DOHH2 (cell line): ENCODE results near the gene GATAD2A.

Experiments used
- H3F3A ChIP-seq: fragments of 200-600 bp; sonication (generic), shearing (Covaris generic); 2 replicates; pipeline ENCODE4 v1.6.0; 2016; ENCODE audit warnings: antibody characterized with exemption, mild to moderate bottlenecking; ENCODE audit not compliant: control insufficient read depth, insufficient read depth
- H3K27ac ChIP-seq: fragments of 200-600 bp; sonication (generic); 2 replicates; pipeline ENCODE4 v1.5.1; 2014; ENCODE audit warnings: low read depth, mild to moderate bottlenecking, low read length, moderate library complexity
- H3K27me3 ChIP-seq: fragments of 200-600 bp; sonication (generic); 2 replicates; pipeline ENCODE4 v1.6.1; 2014; ENCODE audit warnings: mild to moderate bottlenecking, low read length, mixed read lengths; ENCODE audit not compliant: control insufficient read depth
- H3K36me3 ChIP-seq: fragments of 200-600 bp; sonication (generic); 2 replicates; pipeline ENCODE4 v1.6.1; 2014; ENCODE audit warnings: mild to moderate bottlenecking, low read length, moderate library complexity, mixed read lengths; ENCODE audit not compliant: control insufficient read depth
- H3K4me1 ChIP-seq: fragments of 200-600 bp; sonication (generic); 2 replicates; pipeline ENCODE4 v1.6.1; 2014; ENCODE audit warnings: mild to moderate bottlenecking, low read length, mixed read lengths; ENCODE audit not compliant: control insufficient read depth
- H3K4me2 ChIP-seq: fragments of 200-600 bp; sonication (generic); 2 replicates; pipeline ENCODE4 v1.6.0; 2014; ENCODE audit warnings: mild to moderate bottlenecking, low read length, moderate library complexity
- H3K4me3 ChIP-seq: fragments of 200-600 bp; sonication (generic); 2 replicates; pipeline ENCODE4 v1.5.1; 2014; ENCODE audit warnings: mild to moderate bottlenecking, low read length, mixed read lengths
- H3K79me2 ChIP-seq: fragments of 200-600 bp; sonication (generic); 2 replicates; pipeline ENCODE4 v1.6.1; 2014; ENCODE audit warnings: mild to moderate bottlenecking, low read length, mixed read lengths; ENCODE audit not compliant: control insufficient read depth
- H3K9me2 ChIP-seq: fragments of 200-600 bp; sonication (generic); replicated peaks from 2 replicates; pipeline ENCODE4 v1.6.1; 2014; ENCODE audit warnings: mild to moderate bottlenecking, low read length, mixed read lengths; ENCODE audit not compliant: control insufficient read depth
- H3K9me3 ChIP-seq: fragments of 200-600 bp; sonication (generic); 2 replicates; pipeline ENCODE4 v1.6.1; 2014; ENCODE audit warnings: antibody characterized with exemption, low read length, mixed read lengths; ENCODE audit not compliant: control insufficient read depth, insufficient read depth
- H4K20me1 ChIP-seq: fragments of 200-600 bp; sonication (generic); 2 replicates; pipeline ENCODE4 v1.6.0; 2014; ENCODE audit warnings: low read depth, mild to moderate bottlenecking, antibody characterized with exemption, low read length, moderate library complexity; ENCODE audit not compliant: control insufficient read depth, insufficient read depth
- EZH2phosphoT487 ChIP-seq: fragments of 200-600 bp; sonication (generic); IDR thresholded peaks from 2 replicates; pipeline ENCODE4 v1.6.1; 2017; ENCODE audit warnings: borderline replicate concordance, mild to moderate bottlenecking, antibody characterized with exemption, low read length, moderate library complexity, mixed read lengths
- TF ChIP-seq, protein P1 (sequence below): fragments of 200-600 bp; sonication (generic); IDR thresholded peaks from one replicate; pipeline ENCODE4 v1.5.1; 2014; ENCODE audit warnings: antibody characterized with exemption, mild to moderate bottlenecking, low read depth, low read length; ENCODE audit not compliant: poor library complexity, severe bottlenecking

Gene GATAD2A

DNA sequence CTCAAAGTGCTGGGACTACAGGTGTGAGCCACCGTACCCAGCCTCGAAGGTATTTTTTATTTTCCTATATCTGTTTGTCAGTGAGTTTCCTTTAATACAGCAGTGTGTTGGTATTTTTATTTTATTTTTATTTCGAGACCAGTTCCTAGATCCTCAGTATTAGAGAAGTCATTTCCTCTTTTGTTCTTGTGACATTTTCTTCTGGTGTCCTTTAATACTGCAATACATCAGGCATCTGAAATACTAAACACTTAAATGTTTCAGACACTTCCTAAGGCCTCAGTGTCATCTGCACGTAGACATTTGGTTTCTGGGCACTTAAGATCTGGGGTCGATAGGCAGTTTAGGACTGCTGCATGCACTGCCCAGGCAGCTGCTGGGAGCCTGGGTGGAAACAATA, 22.5 kb downstream of the GATAD2A start:
- no peak overlapping the region for H3K4me3 ChIP-seq
- H3K27ac ChIP-seq, result no peak overlapping the region
- H3K4me1 ChIP-seq, result peaks cover 25% of the 10 kb centered on the region
- peaks cover 31% of the 10 kb centered on the region for H3K36me3 ChIP-seq
- no peaks in the 10 kb centered on the region for H3K9me3 ChIP-seq
- no peak overlapping the region for H3K4me2 ChIP-seq
- H3K9me2 ChIP-seq, result no peaks in the 10 kb centered on the region
- H4K20me1 ChIP-seq, result peaks cover 44% of the 10 kb centered on the region
- H3F3A ChIP-seq, result no peaks in the 10 kb centered on the region
- peaks cover 100% of the 10 kb centered on the region for H3K79me2 ChIP-seq
- no peak for TF ChIP-seq EZH2phosphoT487
- TF ChIP-seq, protein P1, sequence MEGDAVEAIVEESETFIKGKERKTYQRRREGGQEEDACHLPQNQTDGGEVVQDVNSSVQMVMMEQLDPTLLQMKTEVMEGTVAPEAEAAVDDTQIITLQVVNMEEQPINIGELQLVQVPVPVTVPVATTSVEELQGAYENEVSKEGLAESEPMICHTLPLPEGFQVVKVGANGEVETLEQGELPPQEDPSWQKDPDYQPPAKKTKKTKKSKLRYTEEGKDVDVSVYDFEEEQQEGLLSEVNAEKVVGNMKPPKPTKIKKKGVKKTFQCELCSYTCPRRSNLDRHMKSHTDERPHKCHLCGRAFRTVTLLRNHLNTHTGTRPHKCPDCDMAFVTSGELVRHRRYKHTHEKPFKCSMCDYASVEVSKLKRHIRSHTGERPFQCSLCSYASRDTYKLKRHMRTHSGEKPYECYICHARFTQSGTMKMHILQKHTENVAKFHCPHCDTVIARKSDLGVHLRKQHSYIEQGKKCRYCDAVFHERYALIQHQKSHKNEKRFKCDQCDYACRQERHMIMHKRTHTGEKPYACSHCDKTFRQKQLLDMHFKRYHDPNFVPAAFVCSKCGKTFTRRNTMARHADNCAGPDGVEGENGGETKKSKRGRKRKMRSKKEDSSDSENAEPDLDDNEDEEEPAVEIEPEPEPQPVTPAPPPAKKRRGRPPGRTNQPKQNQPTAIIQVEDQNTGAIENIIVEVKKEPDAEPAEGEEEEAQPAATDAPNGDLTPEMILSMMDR, result no peak
- no peaks in the 10 kb centered on the region for H3K27me3 ChIP-seq

DNA sequence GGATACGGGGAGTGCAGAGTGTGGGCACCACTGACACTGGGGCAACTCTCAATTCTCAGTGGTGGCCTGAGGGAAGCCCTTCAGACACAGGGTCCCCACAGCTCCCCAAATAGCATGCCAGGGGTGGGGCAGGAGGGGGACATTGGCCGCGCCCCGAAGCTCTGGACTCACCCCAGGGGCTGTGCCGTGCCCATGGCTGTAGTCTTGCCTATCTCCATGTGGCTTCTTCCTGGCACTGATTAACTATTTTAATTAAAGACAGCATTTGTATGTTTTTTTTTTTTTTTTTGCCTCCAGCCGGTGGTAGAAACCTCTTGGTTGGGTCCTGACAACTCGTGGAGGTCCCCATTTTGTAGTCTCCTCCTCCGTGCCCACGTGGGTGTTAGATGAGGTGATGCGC, 23.3 kb downstream of the GATAD2A start:
- Histone ChIP-seq H3K4me2 (no peak overlapping the region), H3K9me2 (no peaks in the 10 kb centered on the region), H4K20me1 (peaks cover 39% of the 10 kb centered on the region), H3K27ac (no peak overlapping the region), H3K4me1 (peaks cover 30% of the 10 kb centered on the region), H3K79me2 (peaks cover 100% of the 10 kb centered on the region), H3K27me3 (no peaks in the 10 kb centered on the region), H3K9me3 (no peaks in the 10 kb centered on the region), H3K36me3 (peaks cover 25% of the 10 kb centered on the region), H3F3A (no peaks in the 10 kb centered on the region), H3K4me3 (no peak overlapping the region)
- TF ChIP-seq, protein P1, result no peak
- TF ChIP-seq EZH2phosphoT487, result no peak

DNA sequence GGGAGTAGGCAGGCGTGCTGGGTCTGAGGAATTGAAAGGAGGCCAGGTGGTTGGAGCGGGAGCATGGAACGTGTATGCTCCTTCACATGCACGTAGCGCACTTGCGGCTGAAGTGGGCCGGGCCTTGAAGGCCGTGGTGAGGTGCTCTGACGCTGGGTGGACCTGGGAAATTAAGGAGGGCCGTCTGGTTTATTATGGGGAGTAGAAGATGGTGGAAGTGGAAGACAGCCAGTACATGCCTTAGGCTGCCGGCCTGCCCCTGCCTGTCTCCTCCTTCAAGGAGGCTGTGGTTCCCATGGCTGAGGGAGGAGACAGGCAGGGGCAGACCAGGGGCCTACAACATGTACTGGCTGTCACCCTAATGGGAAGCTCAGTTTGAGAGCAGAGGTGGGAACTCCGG, 23.9 kb downstream of the GATAD2A start:
- no peak overlapping the region for H3K27ac ChIP-seq
- no peak overlapping the region for H3K4me2 ChIP-seq
- no peaks in the 10 kb centered on the region for H3K27me3 ChIP-seq
- peaks cover 31% of the 10 kb centered on the region for H3K4me1 ChIP-seq
- no peaks in the 10 kb centered on the region for H3K9me2 ChIP-seq
- peaks cover 24% of the 10 kb centered on the region for H3K36me3 ChIP-seq
- H3K4me3 ChIP-seq, result no peak overlapping the region
- peaks cover 39% of the 10 kb centered on the region for H4K20me1 ChIP-seq
- H3K79me2 ChIP-seq, result peaks cover 100% of the 10 kb centered on the region
- no peaks in the 10 kb centered on the region for H3F3A ChIP-seq
- no peaks in the 10 kb centered on the region for H3K9me3 ChIP-seq
- TF ChIP-seq, protein P1, result no peak
- no peak for TF ChIP-seq EZH2phosphoT487
